HepG2 (cell line): ENCODE measurements around the gene C16orf87. TPM values are rescaled to one million over a fixed set of nuclear protein-coding genes. Genes with fewer than 3 reads are reported as not detected.

Experiments
- BCL6 ChIP-seq: IDR thresholded peaks from 2 replicates; pipeline ENCODE4 v1.6.1; 2016; ENCODE audit warnings: missing genetic modification reagents, missing compliant biosample characterization
- CCAR2 ChIP-seq: fragments of 200-400 bp; formaldehyde crosslinking; optimal IDR thresholded peaks from 2 replicates; pipeline ENCODE3; 2018; ENCODE audit warnings: low read depth, mild to moderate bottlenecking, low read length, moderate library complexity
- DNMT3B ChIP-seq: conservative IDR thresholded peaks from 2 replicates; pipeline ENCODE4 v1.6.1; 2016; ENCODE audit warnings: missing biosample characterization, control low read depth
- GABPA ChIP-seq, 2 experiments: IDR thresholded peaks; 2 replicates each; pipeline ENCODE4 v1.6.1; 2011 to 2016; ENCODE audit warnings: low read depth in 2 of 2, low read length in 1 of 2, missing biosample characterization in 1 of 2, missing genetic modification characterization in 1 of 2
- HES4 ChIP-seq: sonication (generic); formaldehyde crosslinking; IDR thresholded peaks from 2 replicates; pipeline ENCODE4 v1.9.0; 2021; ENCODE audit warnings: mild to moderate bottlenecking, missing genetic modification reagents, borderline replicate concordance
- IKZF1 ChIP-seq: fragments of 450-650 bp; IDR thresholded peaks from 2 replicates; pipeline ENCODE4 v1.7.1; 2016
- LCORL ChIP-seq, 2 experiments: fragments of 450-650 bp in 1 of 2; sonication (generic) in 1 of 2; formaldehyde crosslinking in 1 of 2; IDR thresholded peaks; 2 replicates each; pipeline versions ENCODE4 v1.5.0 to v1.6.1; 2017 to 2020; ENCODE audit warnings: antibody characterized with exemption in 1 of 2, missing genetic modification reagents in 1 of 2
- NONO ChIP-seq, 2 experiments: fragments of 450-650 bp in 1 of 2; sonication (generic) in 1 of 2; formaldehyde crosslinking in 1 of 2; IDR thresholded peaks in 1 of 2; conservative IDR thresholded peaks in 1 of 2; 2 replicates each; pipeline versions ENCODE4 v1.6.1 to v1.8.0; 2017 to 2022; ENCODE audit warnings: mild to moderate bottlenecking in 1 of 2, missing genetic modification reagents in 1 of 2, moderate library complexity in 1 of 2
- NR2F6 ChIP-seq, 2 experiments: IDR thresholded peaks; 2 replicates each; pipeline ENCODE4 v1.6.1; 2016; ENCODE audit warnings: antibody characterized with exemption in 1 of 2, mild to moderate bottlenecking in 1 of 2
- SCMH1 ChIP-seq: sonication (generic); formaldehyde crosslinking; IDR thresholded peaks from 2 replicates; pipeline ENCODE4 v1.9.0; 2021; ENCODE audit warnings: missing genetic modification reagents, mild to moderate bottlenecking, borderline replicate concordance
- SOX5 ChIP-seq: IDR thresholded peaks from 2 replicates; pipeline ENCODE4 v1.6.1; 2016; ENCODE audit warnings: borderline replicate concordance
- TAF1 ChIP-seq: sonication (generic); formaldehyde crosslinking; IDR thresholded peaks from 2 replicates; pipeline ENCODE4 v1.4.0; 2020; ENCODE audit warnings: missing genetic modification reagents
- THAP11 ChIP-seq: IDR thresholded peaks from 2 replicates; pipeline ENCODE4 v1.6.1; 2016; ENCODE audit warnings: missing biosample characterization, missing genetic modification reagents
- XBP1 ChIP-seq: sonication (generic); formaldehyde crosslinking; IDR thresholded peaks from 2 replicates; pipeline ENCODE4 v1.5.0; 2020; ENCODE audit warnings: missing genetic modification reagents
- ZBTB20 ChIP-seq: sonication (generic); formaldehyde crosslinking; IDR thresholded peaks from 2 replicates; pipeline ENCODE4 v1.8.1; 2023; ENCODE audit warnings: missing genetic modification reagents, low read depth, mild to moderate bottlenecking, borderline replicate concordance
- ZFP90 ChIP-seq: sonication (generic); formaldehyde crosslinking; IDR thresholded peaks from 2 replicates; pipeline ENCODE4 v1.8.0; 2022; ENCODE audit warnings: missing genetic modification reagents, mild to moderate bottlenecking, inconsistent platforms, borderline replicate concordance
- ZNF232 ChIP-seq: sonication (generic); formaldehyde crosslinking; IDR thresholded peaks from 2 replicates; pipeline ENCODE4 v1.4.0; 2020; ENCODE audit warnings: missing genetic modification reagents, borderline replicate concordance
- ZNF33B ChIP-seq: sonication (generic); formaldehyde crosslinking; IDR thresholded peaks from 2 replicates; pipeline ENCODE4 v1.5.1; 2020; ENCODE audit warnings: mild to moderate bottlenecking, missing genetic modification reagents
- ZNF432 ChIP-seq: sonication (generic); formaldehyde crosslinking; IDR thresholded peaks from 2 replicates; pipeline ENCODE4 v1.5.0; 2020; ENCODE audit warnings: missing genetic modification reagents, mild to moderate bottlenecking, borderline replicate concordance
- ZNF619 ChIP-seq: sonication (generic); formaldehyde crosslinking; IDR thresholded peaks from 2 replicates; pipeline ENCODE4 v1.4.0; 2020; ENCODE audit warnings: mild to moderate bottlenecking, missing genetic modification reagents
- ZNF781 ChIP-seq: sonication (generic); formaldehyde crosslinking; IDR thresholded peaks from 2 replicates; pipeline ENCODE4 v1.5.1; 2020; ENCODE audit warnings: borderline replicate concordance, mild to moderate bottlenecking, missing genetic modification reagents; ENCODE audit errors: not compliant biosample characterization
- ZNF883 ChIP-seq: sonication (generic); formaldehyde crosslinking; IDR thresholded peaks from 2 replicates; pipeline ENCODE4 v1.5.1; 2020; ENCODE audit warnings: mild to moderate bottlenecking, missing genetic modification reagents; ENCODE audit errors: not compliant biosample characterization
- polyA plus RNA-seq, 8 experiments: library from polyadenylated mRNA; depleted of rRNA in 3 of 8; stranded (reverse) in 7 of 8; unstranded in 1 of 8; fragments of >200 nt; fragmentation: Illumina TruSeq in 4 of 8; extraction: Trizol in 4 of 8; gene quantifications; 2 replicates each; pipeline versions ENCODE4 v1.2.1 to v1.2.3, GENCODE V29; 2011 to 2016; ENCODE audit warnings: low read depth in 4 of 8, missing spikeins in 1 of 8, mixed read lengths in 1 of 8; ENCODE audit not compliant: insufficient read depth in 1 of 8
- total RNA-seq, 5 experiments: library from RNA; depleted of rRNA; stranded (reverse); fragments of >200 nt; fragmentation: Illumina TruSeq; extraction: Trizol; gene quantifications; 2 replicates each; pipeline ENCODE4 v1.2.3, GENCODE V29; 2016; ENCODE audit warnings: low read depth in 1 of 5
- TF ChIP-seq, protein P1 (sequence below): sonication (generic); formaldehyde crosslinking; IDR thresholded peaks from 2 replicates; pipeline ENCODE4 v1.5.1; 2020; ENCODE audit warnings: mild to moderate bottlenecking, missing genetic modification reagents, borderline replicate concordance
- TF ChIP-seq, protein P2 (sequence below): sonication (generic); formaldehyde crosslinking; IDR thresholded peaks from 2 replicates; pipeline ENCODE4 v1.9.0; 2021; ENCODE audit warnings: missing genetic modification reagents, borderline replicate concordance
- TF ChIP-seq, protein P3 (sequence below): sonication (generic); formaldehyde crosslinking; IDR thresholded peaks from 2 replicates; pipeline ENCODE4 v1.5.1; 2020; ENCODE audit warnings: missing genetic modification reagents, mild to moderate bottlenecking, borderline replicate concordance

C16orf87 gene
- total and polyA plus RNA-seq, 2 of the 13 experiments (the other 11 are each of a cell fraction or from before 2014, with no cell fraction given) = 8.6 to 19.5 TPM

DNA sequence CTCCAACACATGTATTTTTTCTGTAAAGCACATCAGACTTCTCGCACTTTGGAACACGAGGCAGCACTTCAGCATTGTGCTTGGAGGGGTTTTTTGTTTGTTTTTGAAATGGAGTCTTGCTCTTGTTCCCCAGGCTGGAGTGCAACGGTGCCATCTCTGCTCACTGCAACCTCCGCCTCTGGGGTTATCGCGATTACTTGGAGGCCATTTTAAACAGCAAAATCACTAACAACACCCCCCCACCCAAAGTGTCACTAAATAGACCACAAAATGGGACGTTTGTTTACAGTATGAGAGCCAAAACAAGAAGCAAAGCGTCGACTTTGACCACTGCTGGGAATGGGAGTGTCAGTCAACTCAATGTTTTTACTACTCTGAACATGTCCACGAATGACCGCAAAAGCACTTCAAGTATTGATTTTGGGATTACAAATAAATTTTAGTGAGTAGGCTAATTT is 9.0 kb upstream of the C16orf87 start (continued):
- TF ChIP-seq, protein P1, sequence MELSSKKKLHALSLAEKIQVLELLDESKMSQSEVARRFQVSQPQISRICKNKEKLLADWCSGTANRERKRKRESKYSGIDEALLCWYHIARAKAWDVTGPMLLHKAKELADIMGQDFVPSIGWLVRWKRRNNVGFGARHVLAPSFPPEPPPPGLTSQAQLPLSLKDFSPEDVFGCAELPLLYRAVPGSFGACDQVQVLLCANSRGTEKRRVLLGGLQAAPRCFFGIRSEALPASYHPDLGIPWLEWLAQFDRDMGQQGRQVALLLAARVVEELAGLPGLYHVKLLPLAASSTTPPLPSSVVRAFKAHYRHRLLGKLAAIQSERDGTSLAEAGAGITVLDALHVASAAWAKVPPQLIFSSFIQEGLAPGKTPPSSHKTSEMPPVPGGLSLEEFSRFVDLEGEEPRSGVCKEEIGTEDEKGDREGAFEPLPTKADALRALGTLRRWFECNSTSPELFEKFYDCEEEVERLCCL (CRISPR knock-in tag) = no peak
- no peak for TF ChIP-seq ZNF619 (CRISPR knock-in tag)
- TF ChIP-seq HES4 = no peak
- peak; percentile 41; the same call in 1 of the 2 replicates for TF ChIP-seq TAF1 (CRISPR knock-in tag)
- TF ChIP-seq, protein P2, sequence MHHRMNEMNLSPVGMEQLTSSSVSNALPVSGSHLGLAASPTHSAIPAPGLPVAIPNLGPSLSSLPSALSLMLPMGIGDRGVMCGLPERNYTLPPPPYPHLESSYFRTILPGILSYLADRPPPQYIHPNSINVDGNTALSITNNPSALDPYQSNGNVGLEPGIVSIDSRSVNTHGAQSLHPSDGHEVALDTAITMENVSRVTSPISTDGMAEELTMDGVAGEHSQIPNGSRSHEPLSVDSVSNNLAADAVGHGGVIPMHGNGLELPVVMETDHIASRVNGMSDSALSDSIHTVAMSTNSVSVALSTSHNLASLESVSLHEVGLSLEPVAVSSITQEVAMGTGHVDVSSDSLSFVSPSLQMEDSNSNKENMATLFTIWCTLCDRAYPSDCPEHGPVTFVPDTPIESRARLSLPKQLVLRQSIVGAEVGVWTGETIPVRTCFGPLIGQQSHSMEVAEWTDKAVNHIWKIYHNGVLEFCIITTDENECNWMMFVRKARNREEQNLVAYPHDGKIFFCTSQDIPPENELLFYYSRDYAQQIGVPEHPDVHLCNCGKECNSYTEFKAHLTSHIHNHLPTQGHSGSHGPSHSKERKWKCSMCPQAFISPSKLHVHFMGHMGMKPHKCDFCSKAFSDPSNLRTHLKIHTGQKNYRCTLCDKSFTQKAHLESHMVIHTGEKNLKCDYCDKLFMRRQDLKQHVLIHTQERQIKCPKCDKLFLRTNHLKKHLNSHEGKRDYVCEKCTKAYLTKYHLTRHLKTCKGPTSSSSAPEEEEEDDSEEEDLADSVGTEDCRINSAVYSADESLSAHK (CRISPR knock-in tag) = no peak
- TF ChIP-seq ZFP90 = no peak; the same call in 1 of the 2 replicates
- TF ChIP-seq ZNF232 (CRISPR knock-in tag) = 0 out of 2 replicates have a peak, but pooled peaks have one; percentile 34
- TF ChIP-seq ZNF781 (CRISPR knock-in tag) = no peak
- no peak for TF ChIP-seq CCAR2
- TF ChIP-seq GABPA (IDR thresholded peaks at IDR 0.05; ENCODE audit: low read depth, low read length) = no peak
- TF ChIP-seq GABPA (CRISPR knock-in tag; IDR thresholded peaks at IDR 0.05; ENCODE audit: low read depth) = no peak
- TF ChIP-seq, protein P3, sequence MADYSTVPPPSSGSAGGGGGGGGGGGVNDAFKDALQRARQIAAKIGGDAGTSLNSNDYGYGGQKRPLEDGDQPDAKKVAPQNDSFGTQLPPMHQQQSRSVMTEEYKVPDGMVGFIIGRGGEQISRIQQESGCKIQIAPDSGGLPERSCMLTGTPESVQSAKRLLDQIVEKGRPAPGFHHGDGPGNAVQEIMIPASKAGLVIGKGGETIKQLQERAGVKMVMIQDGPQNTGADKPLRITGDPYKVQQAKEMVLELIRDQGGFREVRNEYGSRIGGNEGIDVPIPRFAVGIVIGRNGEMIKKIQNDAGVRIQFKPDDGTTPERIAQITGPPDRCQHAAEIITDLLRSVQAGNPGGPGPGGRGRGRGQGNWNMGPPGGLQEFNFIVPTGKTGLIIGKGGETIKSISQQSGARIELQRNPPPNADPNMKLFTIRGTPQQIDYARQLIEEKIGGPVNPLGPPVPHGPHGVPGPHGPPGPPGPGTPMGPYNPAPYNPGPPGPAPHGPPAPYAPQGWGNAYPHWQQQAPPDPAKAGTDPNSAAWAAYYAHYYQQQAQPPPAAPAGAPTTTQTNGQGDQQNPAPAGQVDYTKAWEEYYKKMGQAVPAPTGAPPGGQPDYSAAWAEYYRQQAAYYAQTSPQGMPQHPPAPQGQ (CRISPR knock-in tag) = no peak
- TF ChIP-seq DNMT3B (CRISPR knock-in tag) = no peak
- no peak for TF ChIP-seq ZBTB20
- TF ChIP-seq NR2F6 (IDR thresholded peaks at IDR 0.05) = peak; percentile 22; the same call in 1 of the 2 replicates
- TF ChIP-seq NR2F6 (CRISPR knock-in tag; IDR thresholded peaks at IDR 0.05) = no peak
- TF ChIP-seq BCL6 (CRISPR knock-in tag) = no peak
- TF ChIP-seq IKZF1 = no peak
- no peak for TF ChIP-seq ZNF33B
- no peak for TF ChIP-seq SCMH1 (CRISPR knock-in tag)
- TF ChIP-seq NONO (IDR thresholded peaks at IDR 0.05) = no peak
- TF ChIP-seq NONO (CRISPR knock-in tag; conservative IDR thresholded peaks at IDR 0.05) = no peak
- TF ChIP-seq THAP11 (CRISPR knock-in tag) = no peak
- no peak; the same call in 1 of the 2 replicates for TF ChIP-seq SOX5
- no peak for TF ChIP-seq ZNF432 (CRISPR knock-in tag)
- no peak for TF ChIP-seq XBP1 (CRISPR knock-in tag)
- TF ChIP-seq LCORL (IDR thresholded peaks at IDR 0.05) = 0 out of 2 replicates have a peak, but pooled peaks have one; percentile 56
- TF ChIP-seq LCORL (CRISPR knock-in tag; IDR thresholded peaks at IDR 0.05) = peak; percentile 60; the same call in 1 of the 2 replicates
- TF ChIP-seq ZNF883 = no peak
